DMS53 (cell line): ENCODE data around the gene OARD1.
"Not testable (repeated sequence)": the region's sequence is repeated elsewhere in the genome, so short reads cannot be mapped to it uniquely, and the experiment has no call there.

Experiments
- DNase-seq: peaks from one replicate; lab custom pipeline; 2025; lab: John Stamatoyannopoulos, UW

The OARD1 gene

GRCh38 chr6:41071923-41072835, at the start of gene OARD1:
Gene OARD1, minus strand, starts transcription at chr6:41072356. Its CDS starts 722 bp downstream, at chr6:41071634.
- DNase-seq: peak; percentile 100

- no peak for DNase-seq
Measured at GRCh38 chr6:41120058-41120457, 47.9 kb upstream of the OARD1 start.

- no peak for DNase-seq
Measured at GRCh38 chr6:41119508-41119907, 47.4 kb upstream of the OARD1 start.

- DNase-seq: not testable (repeated sequence)
Measured at GRCh38 chr6:41115027-41115426, 42.9 kb upstream of the OARD1 start.

GRCh38 chr6:41111017-41111416, 38.9 kb upstream of the OARD1 start:
- no peak for DNase-seq

GRCh38 chr6:41103847-41104246, 31.7 kb upstream of the OARD1 start:
- no peak for DNase-seq

- no peak for DNase-seq
Measured at GRCh38 chr6:41100871-41101287, 28.7 kb upstream of the OARD1 start.

GRCh38 chr6:41098366-41098765, 26.2 kb upstream of the OARD1 start:
- DNase-seq: no peak

- no peak for DNase-seq
Measured at GRCh38 chr6:41097467-41098090, 25.4 kb upstream of the OARD1 start.

- no peak for DNase-seq
Measured at GRCh38 chr6:41093729-41094128, 21.6 kb upstream of the OARD1 start.

- peak; percentile 74 for DNase-seq
Measured at GRCh38 chr6:41092421-41093140, 20.4 kb upstream of the OARD1 start.

- DNase-seq: no peak
Measured at GRCh38 chr6:41090841-41091761, 18.9 kb upstream of the OARD1 start.

- no peak for DNase-seq
Measured at GRCh38 chr6:41088451-41088850, 16.3 kb upstream of the OARD1 start.

GRCh38 chr6:41085182-41085581, 13.0 kb upstream of the OARD1 start:
- DNase-seq: no peak

- DNase-seq: no peak
Measured at GRCh38 chr6:41083072-41083471, 10.9 kb upstream of the OARD1 start.

GRCh38 chr6:41080621-41081020, 8.5 kb upstream of the OARD1 start:
- DNase-seq: no peak

GRCh38 chr6:41079080-41079479, 6.9 kb upstream of the OARD1 start:
- DNase-seq: no peak

GRCh38 chr6:41078101-41078500, 5.9 kb upstream of the OARD1 start:
- DNase-seq: no peak

GRCh38 chr6:41077536-41077935, 5.4 kb upstream of the OARD1 start:
- DNase-seq: no peak

GRCh38 chr6:41075651-41076626, 3.8 kb upstream of the OARD1 start:
- no peak for DNase-seq
